Hematopoietic multipotent progenitor cell treated with erythropoietin and hydrocortisone succinate and interleukin-3 and kit ligand, for 4 days (in vitro differentiated cells): ENCODE data around the gene SEMA7A.
"Not testable (repeated sequence)": the region's sequence is repeated elsewhere in the genome, so short reads cannot be mapped to it uniquely, and the experiment has no call there.

ENCODE experiments used
- DNase-seq: peaks from one replicate; pipeline ENCODE4 v3.0.0-alpha.2; 2015

Gene SEMA7A

GRCh38 chr15:74433592-74434262 is at the start of gene SEMA7A:
SEMA7A (minus strand) TSS chr15:74433958; CDS start chr15:74433918, 40 bp downstream.
- DNase-seq = peak; percentile 95

GRCh38 chr15:74482661-74483060 is 48.9 kb upstream of the SEMA7A start:
- peak; percentile 32 for DNase-seq

- not testable (repeated sequence) for DNase-seq
Observed at GRCh38 chr15:74480364-74480763, 46.6 kb upstream of the SEMA7A start.

- DNase-seq = not testable (repeated sequence)
Observed at GRCh38 chr15:74471621-74472020, 37.9 kb upstream of the SEMA7A start.

- no peak for DNase-seq
Observed at GRCh38 chr15:74470631-74471395, 37.1 kb upstream of the SEMA7A start.

GRCh38 chr15:74468341-74469032 is 34.7 kb upstream of the SEMA7A start:
- no peak for DNase-seq

GRCh38 chr15:74466570-74466969 is 32.8 kb upstream of the SEMA7A start:
- DNase-seq = no peak

GRCh38 chr15:74464897-74465296 is 31.1 kb upstream of the SEMA7A start:
- no peak for DNase-seq

GRCh38 chr15:74464216-74464615 is 30.5 kb upstream of the SEMA7A start:
- DNase-seq = peak; percentile 55

GRCh38 chr15:74463634-74464033 is 29.9 kb upstream of the SEMA7A start:
- no peak for DNase-seq

GRCh38 chr15:74461847-74462511 is 28.2 kb upstream of the SEMA7A start:
- DNase-seq = no peak

- peak; percentile 99 for DNase-seq
Observed at GRCh38 chr15:74460871-74461846, 27.4 kb upstream of the SEMA7A start, which contains the start of gene UBL7. UBL7 (minus strand) TSS chr15:74461160; CDS start chr15:74458867, 2,293 bp downstream.

- no peak for DNase-seq
Observed at GRCh38 chr15:74460298-74460697, 26.5 kb upstream of the SEMA7A start.

GRCh38 chr15:74459798-74460197 is 26.0 kb upstream of the SEMA7A start:
- not testable (repeated sequence) for DNase-seq

GRCh38 chr15:74458473-74458872 is 24.7 kb upstream of the SEMA7A start:
- no peak for DNase-seq

GRCh38 chr15:74457036-74457435 is 23.3 kb upstream of the SEMA7A start:
- DNase-seq = not testable (repeated sequence)

- no peak for DNase-seq
Observed at GRCh38 chr15:74454764-74455500, 21.2 kb upstream of the SEMA7A start.

- no peak for DNase-seq
Observed at GRCh38 chr15:74453925-74454763, 20.4 kb upstream of the SEMA7A start.

GRCh38 chr15:74451861-74452835 is 18.4 kb upstream of the SEMA7A start:
- no peak for DNase-seq
